NCI-H2196 treated with DMSO at 0.1 percent for 48 hours (cell line): ENCODE data around the gene ANO2.

Source experiments
- DNase-seq: peaks from one replicate; lab custom pipeline; 2025; ENCODE audit not compliant: unreplicated experiment; lab: John Stamatoyannopoulos, UW

ANO2 gene

GRCh38 chr12:5733916-5734315, 211.1 kb downstream of the ANO2 start:
- no peak for DNase-seq

- no peak for DNase-seq
Observed at GRCh38 chr12:5733136-5733755, 211.8 kb downstream of the ANO2 start.

GRCh38 chr12:5730962-5731361, 214.1 kb downstream of the ANO2 start:
- DNase-seq = no peak

GRCh38 chr12:5723711-5724252, 221.3 kb downstream of the ANO2 start:
- DNase-seq = no peak

GRCh38 chr12:5723071-5723470, 222.0 kb downstream of the ANO2 start:
- DNase-seq = no peak

DNA sequence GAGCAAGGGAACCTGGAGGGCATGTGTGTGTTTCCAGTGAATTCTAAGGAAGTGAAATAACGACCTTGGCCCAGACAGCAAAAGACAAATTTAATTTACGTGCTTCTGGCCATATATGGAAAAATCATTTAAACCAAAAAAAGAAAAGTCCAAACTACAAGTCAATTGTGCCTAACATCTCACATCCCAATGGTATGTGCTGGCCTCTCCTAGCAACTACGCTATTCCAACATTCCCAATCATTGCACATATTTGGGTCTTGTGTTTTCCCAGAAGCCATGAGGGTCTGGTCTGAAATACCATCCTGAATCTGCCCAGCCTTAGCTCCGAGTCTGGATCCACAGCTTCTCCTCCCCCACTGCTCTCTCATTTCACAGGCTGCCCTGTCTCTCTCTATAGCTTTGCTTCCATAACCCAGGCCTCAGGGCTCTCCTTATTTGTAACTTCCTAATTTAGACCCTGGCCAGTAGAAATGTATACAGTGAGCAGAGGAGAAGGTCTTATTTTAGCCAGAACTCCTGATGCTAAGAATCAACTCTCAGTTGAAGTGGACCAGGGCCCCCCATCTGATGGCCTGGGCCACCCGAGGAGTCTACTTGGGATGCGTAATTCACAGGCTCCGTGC, 224.6 kb downstream of the ANO2 start:
- DNase-seq = no peak

GRCh38 chr12:5718680-5719079, 226.4 kb downstream of the ANO2 start:
- no peak for DNase-seq

- no peak for DNase-seq
Observed at GRCh38 chr12:5718073-5718472, 227.0 kb downstream of the ANO2 start.

- DNase-seq = no peak
Observed at GRCh38 chr12:5716976-5717375, 228.1 kb downstream of the ANO2 start.

- DNase-seq = no peak
Observed at GRCh38 chr12:5716201-5716600, 228.9 kb downstream of the ANO2 start.

- DNase-seq = no peak
Observed at GRCh38 chr12:5715021-5715420, 230.0 kb downstream of the ANO2 start.

DNA sequence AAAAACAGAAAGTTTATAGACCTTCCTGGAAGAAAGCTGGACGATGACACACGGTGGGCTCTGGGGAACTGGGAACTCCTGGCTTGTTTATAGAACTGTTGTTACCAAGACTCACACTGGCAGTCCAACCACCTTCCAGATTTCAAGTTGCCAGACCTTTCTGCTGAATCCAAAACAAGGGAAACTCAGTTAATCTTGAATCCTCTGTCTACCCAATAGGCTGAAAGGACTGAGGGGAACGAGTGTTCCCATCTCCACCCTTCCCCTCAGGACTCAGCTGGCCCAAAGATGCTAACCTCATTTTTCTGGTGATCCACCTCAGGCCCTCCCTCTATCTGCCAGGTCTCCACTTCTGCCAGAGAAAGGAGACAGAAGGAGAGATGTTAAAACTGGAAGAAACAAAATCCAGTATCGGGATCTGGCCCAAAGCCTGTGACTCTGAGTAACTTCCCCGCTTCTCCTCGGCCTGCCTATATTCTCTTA, 231.4 kb downstream of the ANO2 start:
- no peak for DNase-seq

DNA sequence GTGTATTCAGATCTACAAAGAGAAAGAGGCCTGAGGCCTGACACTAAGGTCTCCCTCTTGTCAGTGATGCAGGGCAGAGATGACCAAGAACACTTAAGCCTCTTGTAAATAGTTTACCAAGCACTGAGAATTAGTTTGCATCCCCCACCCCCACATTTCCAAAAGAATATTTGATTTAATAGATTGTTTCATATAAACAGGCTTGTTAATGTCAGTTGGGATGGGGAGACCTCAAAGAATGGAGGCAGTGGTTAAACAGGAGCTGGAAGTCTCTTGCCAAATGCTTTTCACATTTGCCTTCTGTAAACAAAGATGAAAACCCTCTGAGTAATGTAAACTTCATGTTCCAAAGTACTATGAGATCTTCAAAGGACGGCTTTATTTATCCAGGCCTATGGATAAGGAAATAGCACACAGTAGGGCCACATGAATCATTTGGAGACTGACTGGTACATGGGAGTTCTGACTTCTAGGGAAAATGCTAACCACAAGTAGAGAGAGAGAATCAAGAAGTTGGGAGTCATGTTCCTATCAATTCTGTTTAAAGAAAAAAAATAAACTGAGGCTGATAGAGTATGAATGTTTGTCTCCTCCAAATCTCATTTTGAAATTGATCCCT, 234.7 kb downstream of the ANO2 start:
- DNase-seq = no peak

- DNase-seq = no peak
Observed at GRCh38 chr12:5708371-5708770, 236.7 kb downstream of the ANO2 start.

DNA sequence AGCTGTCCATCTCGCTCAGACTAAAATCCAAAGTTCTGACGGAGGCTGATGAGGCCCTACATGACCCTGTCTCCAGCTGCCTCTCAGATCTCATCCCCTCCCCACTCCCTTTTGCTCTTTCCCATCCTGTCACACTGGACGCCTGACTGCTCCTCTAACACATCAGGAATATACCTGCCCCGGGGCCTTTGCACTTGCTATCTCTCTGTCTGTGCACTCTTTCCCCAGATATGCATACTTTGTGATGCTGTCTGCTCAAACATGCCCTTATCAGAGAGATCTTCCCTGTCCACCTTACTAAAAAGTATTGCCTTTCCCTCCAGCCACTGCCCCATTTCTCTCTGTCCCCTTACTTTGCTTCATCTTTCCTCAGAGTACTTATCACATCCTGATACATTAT, 238.8 kb downstream of the ANO2 start:
- no peak for DNase-seq

DNA sequence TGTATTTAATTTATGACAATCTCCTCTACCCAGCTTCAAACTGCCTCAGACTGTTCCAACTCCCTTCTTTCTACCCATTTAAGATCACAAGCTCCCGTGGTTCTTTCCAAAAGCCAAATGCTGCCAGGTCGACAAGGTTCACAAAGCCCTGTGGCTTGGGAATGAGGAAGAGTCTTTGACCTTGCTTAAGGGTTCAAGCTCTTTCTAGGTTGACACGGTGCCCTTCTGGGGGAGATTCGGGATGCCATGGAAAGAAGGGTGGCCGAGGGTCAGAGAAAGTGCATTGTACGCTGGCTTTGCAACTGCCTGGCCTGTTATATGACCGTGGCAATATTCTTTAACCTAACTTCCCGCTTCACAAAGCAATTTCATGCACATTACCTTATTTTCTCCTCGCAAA, 239.3 kb downstream of the ANO2 start:
- DNase-seq = no peak

DNA sequence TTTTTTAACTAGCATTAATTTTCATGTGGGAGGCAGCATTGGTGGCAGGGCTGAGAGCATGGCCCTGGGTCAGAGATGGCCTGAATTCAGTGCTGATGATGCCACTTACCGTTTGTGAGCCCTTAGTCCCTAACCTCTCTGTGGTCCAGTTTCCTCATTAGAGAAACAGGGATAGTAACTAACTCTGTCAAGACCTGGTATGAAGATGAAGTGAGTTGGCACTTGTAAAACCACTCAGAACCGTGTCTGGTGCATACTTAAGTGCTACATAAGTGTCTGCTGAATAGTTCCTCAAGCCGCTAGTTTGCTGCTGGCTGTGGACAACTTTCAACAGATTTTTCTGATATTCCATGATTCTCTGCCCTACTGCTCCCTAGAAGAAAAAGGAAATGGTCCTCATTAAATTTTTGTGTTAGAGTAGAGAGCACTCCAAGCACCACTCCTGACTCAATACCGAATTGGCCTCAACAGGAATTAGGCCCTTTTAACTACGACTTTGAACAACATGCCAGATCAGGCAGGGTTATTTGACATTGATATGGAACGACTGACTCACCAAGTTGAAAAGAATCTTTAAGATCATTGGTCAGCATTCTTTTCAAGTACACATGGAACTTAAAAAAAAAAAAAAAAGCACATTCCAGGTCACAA, 250.2 kb downstream of the ANO2 start:
- no peak for DNase-seq

DNA sequence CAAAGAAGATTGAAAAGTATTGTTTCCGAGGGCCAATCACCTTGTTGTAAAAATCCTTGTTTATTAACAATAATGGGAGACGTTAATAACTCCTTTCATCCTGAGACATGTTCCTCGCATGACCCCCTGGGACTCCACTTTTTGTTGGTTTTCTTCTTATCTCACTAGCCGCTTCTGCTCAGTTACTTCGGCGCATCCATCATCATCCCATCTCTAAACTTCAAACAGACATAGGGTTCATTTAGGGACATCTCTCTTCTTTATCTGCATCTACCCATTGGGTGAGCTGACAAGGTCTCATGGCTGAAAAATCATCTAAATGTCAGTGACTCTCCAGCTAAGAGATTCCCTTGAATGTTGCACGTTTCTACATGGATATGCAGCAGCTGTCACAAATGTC, 252.2 kb downstream of the ANO2 start:
- no peak for DNase-seq

- no peak for DNase-seq
Observed at GRCh38 chr12:5691943-5692342, 253.1 kb downstream of the ANO2 start.

DNA sequence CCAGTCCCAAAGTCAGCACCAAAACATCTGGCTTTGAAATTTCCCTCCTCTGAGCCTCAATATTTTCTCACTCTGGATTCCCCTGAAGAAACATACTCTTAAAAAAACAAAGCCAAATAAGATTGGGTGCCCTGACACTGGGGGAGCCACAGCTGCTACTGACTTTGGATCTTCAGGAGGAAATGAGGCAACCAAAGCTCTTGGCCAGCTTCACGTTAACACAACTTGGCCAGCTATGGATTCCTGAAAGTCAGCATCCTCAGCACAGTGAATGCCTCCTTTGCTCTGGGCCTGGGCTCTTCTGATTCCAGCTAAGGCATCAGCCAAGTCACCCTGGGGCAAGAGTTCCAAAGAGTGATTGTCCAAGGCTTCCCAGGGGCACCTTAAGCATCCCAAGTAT, 254.8 kb downstream of the ANO2 start:
- no peak for DNase-seq

- DNase-seq = no peak
Observed at GRCh38 chr12:5689773-5690172, 255.3 kb downstream of the ANO2 start.

DNA sequence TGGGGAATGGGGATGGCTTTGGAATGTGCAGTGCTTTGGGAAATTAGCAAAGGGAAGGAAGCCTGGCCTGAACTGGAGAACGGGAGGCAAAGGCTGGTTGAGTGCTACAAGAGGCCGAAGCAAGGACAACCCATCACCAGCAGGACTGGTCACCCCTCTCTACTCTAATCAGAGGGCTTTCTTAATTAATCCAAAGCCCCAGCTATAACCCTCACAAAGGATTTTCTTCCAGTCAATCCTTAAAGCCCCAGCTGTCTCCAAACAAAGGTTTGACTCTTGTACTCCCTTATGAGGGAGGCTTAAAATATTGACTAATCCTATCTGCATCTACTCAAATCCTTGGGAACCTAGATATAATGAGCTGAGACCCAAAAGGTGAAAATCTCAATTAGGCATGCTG, 256.8 kb downstream of the ANO2 start:
- DNase-seq = no peak
